Coronary artery (tissue), 2 donors: Measurements from ENCODE around the gene NKX1-1.

Source experiments
- DNase-seq: peaks from one replicate; pipeline ENCODE4 v3.0.0-alpha.2; 2017; ENCODE audit warnings: low spot score
- H3K27ac ChIP-seq, 2 donors: fragments of 200-600 bp; sonication (generic); one replicate each; pipeline ENCODE4 v1.5.1; 2016 to 2019
- H3K4me3 ChIP-seq: fragments of 200-600 bp; sonication (generic); 2 replicates; pipeline ENCODE4 v1.5.1; 2016; ENCODE audit warnings: mild to moderate bottlenecking, moderate library complexity
- CTCF ChIP-seq: fragments of 200-600 bp; sonication (generic); IDR thresholded peaks from one replicate; pipeline ENCODE4 v1.5.1; 2019; ENCODE audit warnings: antibody characterized with exemption

The NKX1-1 gene

GRCh38 chr4:1381181-1381621, 25.0 kb downstream of the NKX1-1 start:
- DNase-seq, result no peak

GRCh38 chr4:1380368-1381151, 25.7 kb downstream of the NKX1-1 start:
- TF ChIP-seq CTCF, result no peak
- no peak overlapping the region for H3K4me3 ChIP-seq
- no peak for DNase-seq
- no peak overlapping the region for H3K27ac ChIP-seq

More at GRCh38 chr4:1381181-1381621, 25.0 kb downstream of the NKX1-1 start:
- Histone ChIP-seq H3K4me3 (no peak overlapping the region), H3K27ac (no peak overlapping the region)
- no peak for TF ChIP-seq CTCF

- no peak overlapping the region for H3K4me3 ChIP-seq
- no peak for DNase-seq
- no peak overlapping the region for H3K27ac ChIP-seq
- no peak for TF ChIP-seq CTCF
These were observed 26.4 kb downstream of the NKX1-1 start for GRCh38 chr4:1379801-1380331.

- no peak overlapping the region for H3K4me3 ChIP-seq
- no peak for TF ChIP-seq CTCF
- H3K27ac ChIP-seq, result no peak overlapping the region
- DNase-seq, result no peak
These were observed 26.9 kb downstream of the NKX1-1 start for GRCh38 chr4:1379351-1379781.

- no peak for TF ChIP-seq CTCF
- H3K4me3 ChIP-seq, result no peak overlapping the region
- no peak for DNase-seq
- H3K27ac ChIP-seq, result no peak overlapping the region
These were observed 27.5 kb downstream of the NKX1-1 start for GRCh38 chr4:1378559-1379231.

- no peak for TF ChIP-seq CTCF
- no peak overlapping the region for H3K4me3 ChIP-seq
- no peak overlapping the region for H3K27ac ChIP-seq
- no peak for DNase-seq
These were observed 28.5 kb downstream of the NKX1-1 start for GRCh38 chr4:1377606-1378261.
